OCI-LY1 (cell line): ENCODE measurements around the gene ADK.

Experiments used
- EZH2 ChIP-seq: fragments of 200-600 bp; sonication (generic), shearing (Covaris generic); IDR thresholded peaks from 2 replicates; pipeline ENCODE4 v1.8.0; 2017; ENCODE audit warnings: borderline replicate concordance, mixed run types, mild to moderate bottlenecking, antibody characterized with exemption, low read length, moderate library complexity, mixed read lengths
- TF ChIP-seq, protein P1 (sequence below): fragments of 200-600 bp; sonication (generic), shearing (Covaris generic); IDR thresholded peaks from 2 replicates; pipeline ENCODE4 v1.5.1; 2017; ENCODE audit warnings: mild to moderate bottlenecking, antibody characterized with exemption, low read length, moderate library complexity, mixed read lengths

DNA sequence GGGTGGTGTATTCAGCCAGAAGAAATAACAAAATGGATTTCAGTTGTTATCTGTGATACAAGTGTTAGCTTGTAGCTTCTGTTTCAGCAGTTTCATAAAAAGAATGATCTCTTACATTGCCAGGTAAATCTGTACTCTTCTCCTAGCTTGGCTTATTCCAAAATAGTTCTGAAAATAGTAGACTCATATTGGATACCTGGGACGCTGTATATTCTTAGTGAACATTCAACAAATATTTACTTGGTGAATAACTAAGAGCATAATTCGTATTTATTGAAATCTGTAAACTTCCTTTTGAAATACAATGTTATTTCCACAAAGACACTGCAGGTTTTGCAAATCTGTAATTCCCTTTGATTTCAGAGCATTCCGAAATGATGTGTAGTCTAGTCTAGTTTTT is 249.2 kb downstream of the ADK start:
- TF ChIP-seq, protein P1, sequence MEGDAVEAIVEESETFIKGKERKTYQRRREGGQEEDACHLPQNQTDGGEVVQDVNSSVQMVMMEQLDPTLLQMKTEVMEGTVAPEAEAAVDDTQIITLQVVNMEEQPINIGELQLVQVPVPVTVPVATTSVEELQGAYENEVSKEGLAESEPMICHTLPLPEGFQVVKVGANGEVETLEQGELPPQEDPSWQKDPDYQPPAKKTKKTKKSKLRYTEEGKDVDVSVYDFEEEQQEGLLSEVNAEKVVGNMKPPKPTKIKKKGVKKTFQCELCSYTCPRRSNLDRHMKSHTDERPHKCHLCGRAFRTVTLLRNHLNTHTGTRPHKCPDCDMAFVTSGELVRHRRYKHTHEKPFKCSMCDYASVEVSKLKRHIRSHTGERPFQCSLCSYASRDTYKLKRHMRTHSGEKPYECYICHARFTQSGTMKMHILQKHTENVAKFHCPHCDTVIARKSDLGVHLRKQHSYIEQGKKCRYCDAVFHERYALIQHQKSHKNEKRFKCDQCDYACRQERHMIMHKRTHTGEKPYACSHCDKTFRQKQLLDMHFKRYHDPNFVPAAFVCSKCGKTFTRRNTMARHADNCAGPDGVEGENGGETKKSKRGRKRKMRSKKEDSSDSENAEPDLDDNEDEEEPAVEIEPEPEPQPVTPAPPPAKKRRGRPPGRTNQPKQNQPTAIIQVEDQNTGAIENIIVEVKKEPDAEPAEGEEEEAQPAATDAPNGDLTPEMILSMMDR = no peak
- no peak for TF ChIP-seq EZH2
